Measurements from ENCODE around the gene KPNA4. TPM values are rescaled to one million over a fixed set of nuclear protein-coding genes. Genes with fewer than 3 reads are reported as not detected.
"Not testable (repeated sequence)": the region's sequence is repeated elsewhere in the genome, so short reads cannot be mapped to it uniquely, and the experiment has no call there.

Gene KPNA4
- total and polyA plus RNA-seq, 12 donors, result 6.5 to 43.6 (median 20.6) TPM

DNA sequence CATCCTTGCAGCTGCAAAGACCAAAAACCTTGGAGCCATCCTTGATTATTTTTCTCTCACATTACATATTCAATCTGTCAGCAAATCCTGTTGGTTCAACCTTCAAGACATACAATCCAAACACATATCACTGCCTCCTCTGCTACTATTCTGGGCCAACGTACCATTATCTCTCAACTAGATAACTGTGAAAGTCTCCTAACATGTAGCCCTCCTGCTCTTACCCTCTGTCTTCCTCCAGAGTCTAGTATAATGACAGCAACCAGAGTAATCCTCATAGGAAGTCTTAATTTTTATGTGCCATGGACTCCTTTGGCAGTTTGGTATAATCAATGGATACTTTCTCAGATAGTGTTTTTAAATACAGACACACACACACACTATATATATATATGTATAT is 27.6 kb downstream of the KPNA4 start:
- Histone ChIP-seq H3K36me3 (replicated peaks in 1 of 2) (peaks cover 0 to 12% of the 10 kb centered on the region in 2 donors), H3K27me3 (no peaks in the 10 kb centered on the region), H3K4me1 (replicated peaks in 1 of 2) (peaks cover 0 to 12% of the 10 kb centered on the region in 2 donors), H3K27ac (no peak overlapping the region), H3K9me3 (replicated peaks in 1 of 3) (no peaks in the 10 kb centered on the region), H3K4me3 (no peak overlapping the region)
- no peak for TF ChIP-seq POLR2A (IDR thresholded peaks at IDR 0.05)
- TF ChIP-seq, protein P1, sequence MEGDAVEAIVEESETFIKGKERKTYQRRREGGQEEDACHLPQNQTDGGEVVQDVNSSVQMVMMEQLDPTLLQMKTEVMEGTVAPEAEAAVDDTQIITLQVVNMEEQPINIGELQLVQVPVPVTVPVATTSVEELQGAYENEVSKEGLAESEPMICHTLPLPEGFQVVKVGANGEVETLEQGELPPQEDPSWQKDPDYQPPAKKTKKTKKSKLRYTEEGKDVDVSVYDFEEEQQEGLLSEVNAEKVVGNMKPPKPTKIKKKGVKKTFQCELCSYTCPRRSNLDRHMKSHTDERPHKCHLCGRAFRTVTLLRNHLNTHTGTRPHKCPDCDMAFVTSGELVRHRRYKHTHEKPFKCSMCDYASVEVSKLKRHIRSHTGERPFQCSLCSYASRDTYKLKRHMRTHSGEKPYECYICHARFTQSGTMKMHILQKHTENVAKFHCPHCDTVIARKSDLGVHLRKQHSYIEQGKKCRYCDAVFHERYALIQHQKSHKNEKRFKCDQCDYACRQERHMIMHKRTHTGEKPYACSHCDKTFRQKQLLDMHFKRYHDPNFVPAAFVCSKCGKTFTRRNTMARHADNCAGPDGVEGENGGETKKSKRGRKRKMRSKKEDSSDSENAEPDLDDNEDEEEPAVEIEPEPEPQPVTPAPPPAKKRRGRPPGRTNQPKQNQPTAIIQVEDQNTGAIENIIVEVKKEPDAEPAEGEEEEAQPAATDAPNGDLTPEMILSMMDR (IDR thresholded peaks at IDR 0.05), result no peak
- no peak for DNase-seq
- 74 to 93% (median 79%) methylated on average over 1 of the region's 1 CpG for WGBS, 4 donors
- intact Hi-C loops (cut with DNase I), result no loop called here

DNA sequence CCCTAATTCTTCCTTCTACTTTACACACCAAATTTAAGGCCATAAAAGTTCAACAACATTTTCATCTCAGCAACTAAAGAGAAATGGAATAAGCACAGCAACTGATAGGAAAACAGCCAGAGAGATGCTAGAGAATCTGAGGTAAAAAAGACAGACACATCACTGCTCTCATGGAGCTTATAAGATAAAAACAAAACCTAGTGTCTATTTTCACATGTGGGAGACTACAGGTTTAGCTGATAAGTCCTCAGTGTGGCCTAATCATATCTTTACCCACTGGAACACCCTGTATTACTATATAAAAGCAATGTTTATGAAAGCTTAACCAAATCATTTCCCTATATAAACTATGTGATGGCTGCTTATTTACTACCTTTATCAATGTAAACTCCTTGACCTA is 33.0 kb downstream of the KPNA4 start:
- Histone ChIP-seq H3K4me3 (no peak overlapping the region), H3K27me3 (no peaks in the 10 kb centered on the region)

DNA sequence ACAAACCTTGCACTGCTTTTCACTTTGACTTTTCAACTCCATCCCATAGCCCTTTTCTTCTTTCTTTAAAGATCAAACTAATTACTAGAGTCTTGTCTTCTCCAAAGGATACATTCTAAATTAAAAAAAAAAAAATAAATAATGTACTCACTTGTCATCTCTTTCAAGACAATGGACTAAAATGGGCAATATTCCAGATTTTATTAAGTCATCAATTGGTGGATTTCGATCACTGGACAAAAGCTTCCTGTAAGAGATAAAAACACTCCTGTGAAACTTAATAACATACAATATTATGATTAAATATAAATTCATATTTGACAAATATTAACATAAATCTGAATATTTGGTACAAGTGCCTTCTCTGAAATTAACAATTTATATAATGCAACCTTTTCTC is 34.1 kb downstream of the KPNA4 start:
- Histone ChIP-seq H3K27ac (no peak overlapping the region), H3K4me1 (replicated peaks in 1 of 2) (no peaks in the 10 kb centered on the region), H3K4me3 (no peak overlapping the region), H3K27me3 (no peaks in the 10 kb centered on the region), H3K9me3 (replicated peaks in 1 of 3) (no peaks in the 10 kb centered on the region), H3K36me3 (replicated peaks in 1 of 2) (peaks cover 0 to 50% of the 10 kb centered on the region in 2 donors)
- TF ChIP-seq POLR2A (IDR thresholded peaks at IDR 0.05), result no peak
- TF ChIP-seq, protein P1 (IDR thresholded peaks at IDR 0.05), result no peak
- DNase-seq, result no peak
- 56 to 73% (median 60%) methylated on average over 1 of the region's 1 CpG for WGBS, 4 donors
- intact Hi-C loops (cut with DNase I), result no loop called here

More for the DNA sequence above, 33.0 kb downstream of the KPNA4 start:
- Histone ChIP-seq H3K36me3 (replicated peaks in 1 of 2) (peaks cover 0 to 39% of the 10 kb centered on the region in 2 donors), H3K9me3 (replicated peaks in 1 of 3) (no peaks in the 10 kb centered on the region), H3K27ac (no peak overlapping the region), H3K4me1 (replicated peaks in 1 of 2) (no peaks in the 10 kb centered on the region)
- TF ChIP-seq, protein P1 (IDR thresholded peaks at IDR 0.05), result no peak
- TF ChIP-seq POLR2A (IDR thresholded peaks at IDR 0.05), result no peak
- intact Hi-C loops (cut with DNase I), result no loop called here
- no peak for DNase-seq

DNA sequence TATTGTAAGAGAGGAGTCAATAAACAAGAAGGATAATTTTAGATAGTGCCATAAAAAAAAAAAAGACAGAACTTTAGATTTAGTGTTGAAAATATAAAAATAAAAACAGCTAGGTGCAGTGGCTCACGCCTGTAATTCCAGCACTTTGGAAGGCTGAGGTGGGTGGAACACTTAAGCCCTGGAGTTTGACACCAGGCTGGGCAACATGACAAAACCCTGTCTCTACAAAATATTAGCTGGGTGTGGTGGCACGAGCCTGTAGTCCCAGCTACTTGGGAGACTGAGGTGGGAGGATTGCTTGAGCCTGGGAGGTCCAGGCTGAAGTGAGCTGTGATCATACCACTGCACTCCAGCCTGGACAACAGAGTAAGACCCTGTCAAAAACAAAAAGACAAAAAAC is 49.0 kb downstream of the KPNA4 start:
- WGBS, 4 donors, result 73 to 91% (median 83%) methylated on average over 2 of the region's 2 CpGs
- not testable (repeated sequence) for H3K27me3 ChIP-seq
- H3K36me3 ChIP-seq (replicated peaks in 1 of 2), result peaks cover 0 to 70% of the 10 kb centered on the region in 2 donors

DNA sequence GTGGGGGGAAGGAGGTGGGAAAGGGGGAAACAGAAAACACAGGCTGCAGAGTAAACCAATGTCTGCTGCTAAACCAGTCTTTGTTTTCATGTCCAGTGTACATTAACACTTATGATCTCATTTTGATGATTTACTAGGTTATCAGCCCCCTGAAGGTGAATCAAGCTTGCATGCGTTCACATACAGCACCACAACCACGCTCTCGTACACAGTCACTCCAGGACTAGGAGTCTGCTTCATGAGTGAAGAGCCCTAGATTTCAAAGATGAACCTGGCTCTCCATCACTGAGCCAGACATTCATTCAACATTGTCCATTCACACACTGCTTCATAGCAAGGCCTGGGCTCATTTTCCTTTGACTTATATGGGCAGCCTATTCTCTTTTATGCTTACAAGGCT is 64.0 kb downstream of the KPNA4 start:
- no peak for DNase-seq
- no peaks in the 10 kb centered on the region for H3K9me3 ChIP-seq (replicated peaks in 1 of 3)
- intact Hi-C loops (cut with DNase I), result no loop called here
- no peak overlapping the region for H3K27ac ChIP-seq
- TF ChIP-seq POLR2A (IDR thresholded peaks at IDR 0.05), result no peak
- TF ChIP-seq, protein P1 (IDR thresholded peaks at IDR 0.05), result no peak
- H3K4me3 ChIP-seq, result no peak overlapping the region
- H3K27me3 ChIP-seq, result no peaks in the 10 kb centered on the region
- WGBS, 4 donors, result 97 to 100% (median 100%) methylated on average over 3 of the region's 3 CpGs
- H3K36me3 ChIP-seq (replicated peaks in 1 of 2), result peaks cover 0 to 32% of the 10 kb centered on the region in 2 donors
- H3K4me1 ChIP-seq (replicated peaks in 1 of 2), result no peaks in the 10 kb centered on the region

More for the DNA sequence above, 49.0 kb downstream of the KPNA4 start:
- DNase-seq; H3K4me3 ChIP-seq; H3K9me3 ChIP-seq (replicated peaks in 1 of 3); H3K4me1 ChIP-seq (replicated peaks in 1 of 2); H3K27ac ChIP-seq; intact Hi-C loops (cut with DNase I): not testable (repeated sequence)

Data from adrenal gland (tissue), 12 donors.